ENCODE measurements around the gene SLC12A4. TPM values are rescaled to one million over a fixed set of nuclear protein-coding genes. Genes with fewer than 3 reads are reported as not detected.

The SLC12A4 gene
- total RNA-seq, 8 experiments from 2014 or later, result 5.0 to 54.9 (median 21.4) TPM

DNA sequence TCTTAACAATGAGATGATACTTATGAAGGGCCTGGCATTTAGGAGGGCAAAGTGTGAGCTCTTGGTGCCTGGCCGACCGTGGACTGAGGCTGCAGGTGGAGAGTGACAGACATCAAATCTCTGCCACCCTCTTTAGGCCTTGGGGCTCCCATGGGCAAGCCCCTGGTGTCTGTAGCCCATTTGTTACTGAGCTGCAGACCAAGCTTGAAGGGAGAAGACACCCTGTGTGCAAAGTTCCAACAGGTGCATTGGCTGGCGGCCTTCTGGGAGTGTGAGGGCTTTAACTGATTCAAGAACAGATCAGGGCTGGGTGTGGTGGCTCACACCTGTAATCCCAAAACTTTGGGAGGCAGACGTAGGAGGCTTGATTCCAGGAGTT lies 36.0 kb downstream of the SLC12A4 start:
- in situ Hi-C loops (cut with MboI; ENCODE audit: low pct_unique_long_range_greater_than_20kb in 2 of 9, low sequenced_read_pairs in 9 of 9, unreplicated experiment in 9 of 9), result no loop called here
- WGBS, 10 experiments, result 92 to 100% (median 97%) methylated on average over 1 to 4 of the region's 4 CpGs; no CpG with 5 or more reads in 5 of the 10 experiments

DNA sequence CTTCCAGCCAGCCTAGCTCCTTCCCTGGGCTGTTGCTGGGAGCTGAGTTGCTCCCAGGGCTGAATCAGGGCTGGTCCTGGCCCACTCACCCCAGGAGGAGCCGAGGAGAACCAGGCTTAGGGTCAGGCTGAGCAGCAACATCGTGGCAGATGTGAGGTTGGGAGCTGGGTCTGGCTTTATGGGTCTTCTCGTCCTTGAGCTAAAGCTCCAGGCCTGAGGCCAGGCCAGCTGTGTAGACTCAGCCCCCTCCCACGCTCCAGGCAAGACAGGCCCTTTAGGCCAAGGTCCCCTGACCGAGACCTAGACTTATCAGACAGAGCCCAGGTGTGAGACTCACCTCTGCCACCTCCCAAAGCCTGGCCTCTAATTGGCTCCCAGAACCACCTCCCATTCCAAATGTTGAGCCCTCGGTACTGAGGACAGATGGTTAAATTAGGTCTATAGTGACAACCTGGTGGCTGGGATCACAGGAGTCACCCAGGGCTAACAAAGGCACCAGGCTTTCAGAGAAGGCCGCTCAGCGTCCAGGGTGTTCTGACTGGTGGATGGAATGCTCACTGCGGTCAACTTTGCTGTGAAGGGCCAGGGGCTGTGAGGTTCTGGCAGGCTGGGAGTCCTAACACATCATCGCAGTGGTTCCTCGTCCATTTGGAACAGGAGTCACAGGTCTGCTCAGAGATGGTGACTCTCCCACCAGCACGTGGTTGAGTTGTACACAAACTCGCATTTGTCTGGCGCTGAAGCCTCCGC lies 36.5 kb downstream of the SLC12A4 start, which contains the start of gene CTRL:
CTRL (minus strand) TSS at position 151 of the 750 bp plus-strand sequence; CDS start at position 141, 10 bp downstream.
- no peak for ATAC-seq (replicated peaks in 6 of 8)
- in situ Hi-C loops (cut with MboI; ENCODE audit: low pct_unique_long_range_greater_than_20kb in 2 of 9, low sequenced_read_pairs in 9 of 9, unreplicated experiment in 9 of 9), result no loop called here
- peaks cover 4 to 10% of the 10 kb centered on the region in 2 donors for H3K4me1 ChIP-seq (replicated peaks in 1 of 2)
- WGBS, 10 experiments, result 67 to 100% (median 95%) methylated on average over 1 to 5 of the region's 15 CpGs; no CpG with 5 or more reads in 4 of the 10 experiments
- no peak within 1 kb of the TSS for H3K4me3 ChIP-seq
- H3K27ac ChIP-seq, result no peak within 1 kb of the TSS

More for the DNA sequence above, 36.0 kb downstream of the SLC12A4 start:
- H3K4me1 ChIP-seq (replicated peaks in 1 of 2), result peaks cover 7 to 14% of the 10 kb centered on the region in 2 donors
- H3K4me3 ChIP-seq, result no peak overlapping the region
- ATAC-seq (replicated peaks in 6 of 8), result no peak
- no peak overlapping the region for H3K27ac ChIP-seq

DNA sequence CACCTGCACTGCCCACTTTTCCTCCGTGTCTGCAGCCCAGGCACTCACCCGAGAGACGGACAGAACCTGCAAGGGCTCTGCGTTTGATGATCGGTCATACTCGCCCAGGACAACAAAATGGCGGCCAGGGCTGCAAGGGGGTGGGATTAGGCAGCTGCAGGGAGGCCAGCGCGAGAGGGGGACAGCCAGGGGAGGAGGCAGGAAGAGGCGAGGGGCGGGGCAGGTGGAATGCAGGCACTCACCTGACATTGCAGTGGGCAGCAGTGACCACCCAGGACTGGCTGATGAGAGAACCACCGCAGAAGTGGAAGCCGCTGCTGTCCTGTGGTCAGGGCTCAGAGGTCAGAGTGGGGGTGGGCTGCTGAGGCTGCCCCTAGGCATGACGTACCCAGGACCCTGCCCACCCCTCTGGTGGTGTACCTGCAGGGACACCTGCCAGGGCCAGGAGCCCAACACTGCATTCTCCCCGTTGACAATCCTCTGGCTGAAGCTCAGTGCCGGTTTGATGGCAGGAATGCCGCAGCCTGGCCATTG lies 37.7 kb downstream of the SLC12A4 start:
- ATAC-seq (replicated peaks in 6 of 8), result no peak

DNA sequence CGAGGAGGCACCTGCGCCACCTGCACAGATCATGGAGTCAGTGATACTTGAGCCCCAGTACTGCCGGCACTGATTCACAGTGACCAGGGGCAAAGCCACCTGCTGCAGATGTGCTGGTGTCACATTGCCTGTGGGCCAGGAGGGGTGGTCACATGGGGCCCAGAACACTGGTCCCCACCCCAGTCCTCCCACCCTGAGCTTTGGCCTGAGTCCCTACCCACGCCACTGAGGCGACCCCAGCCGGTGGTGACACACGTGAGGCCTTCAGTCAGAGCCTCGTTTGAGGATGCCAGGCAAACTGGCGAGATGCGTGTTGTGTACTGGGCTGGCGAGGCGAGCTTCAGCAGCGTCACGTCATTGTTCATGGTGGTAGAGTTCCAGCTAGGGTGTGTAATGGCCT lies 38.2 kb downstream of the SLC12A4 start:
- in situ Hi-C loops (cut with MboI; ENCODE audit: low pct_unique_long_range_greater_than_20kb in 2 of 9, low sequenced_read_pairs in 9 of 9, unreplicated experiment in 9 of 9), result no loop called here
- ATAC-seq (replicated peaks in 6 of 8), result no peak
- WGBS, 10 experiments, result 100% methylated on average over 1 of the region's 14 CpGs; no CpG with 5 or more reads in 9 of the 10 experiments
- H3K27ac ChIP-seq, result no peak overlapping the region
- H3K4me1 ChIP-seq (replicated peaks in 1 of 2), result peaks cover 3 to 8% of the 10 kb centered on the region in 2 donors
- no peak overlapping the region for H3K4me3 ChIP-seq

More for the DNA sequence above, 37.7 kb downstream of the SLC12A4 start:
- 93% methylated on average over 3 to 6 of the region's 17 CpGs; no CpG with 5 or more reads in 8 of the 10 experiments for WGBS, 10 experiments
- H3K4me1 ChIP-seq (replicated peaks in 1 of 2), result peaks cover 3 to 8% of the 10 kb centered on the region in 2 donors
- in situ Hi-C loops (cut with MboI; ENCODE audit: low pct_unique_long_range_greater_than_20kb in 2 of 9, low sequenced_read_pairs in 9 of 9, unreplicated experiment in 9 of 9), result no loop called here
- no peak overlapping the region for H3K27ac ChIP-seq
- H3K4me3 ChIP-seq, result no peak overlapping the region

DNA sequence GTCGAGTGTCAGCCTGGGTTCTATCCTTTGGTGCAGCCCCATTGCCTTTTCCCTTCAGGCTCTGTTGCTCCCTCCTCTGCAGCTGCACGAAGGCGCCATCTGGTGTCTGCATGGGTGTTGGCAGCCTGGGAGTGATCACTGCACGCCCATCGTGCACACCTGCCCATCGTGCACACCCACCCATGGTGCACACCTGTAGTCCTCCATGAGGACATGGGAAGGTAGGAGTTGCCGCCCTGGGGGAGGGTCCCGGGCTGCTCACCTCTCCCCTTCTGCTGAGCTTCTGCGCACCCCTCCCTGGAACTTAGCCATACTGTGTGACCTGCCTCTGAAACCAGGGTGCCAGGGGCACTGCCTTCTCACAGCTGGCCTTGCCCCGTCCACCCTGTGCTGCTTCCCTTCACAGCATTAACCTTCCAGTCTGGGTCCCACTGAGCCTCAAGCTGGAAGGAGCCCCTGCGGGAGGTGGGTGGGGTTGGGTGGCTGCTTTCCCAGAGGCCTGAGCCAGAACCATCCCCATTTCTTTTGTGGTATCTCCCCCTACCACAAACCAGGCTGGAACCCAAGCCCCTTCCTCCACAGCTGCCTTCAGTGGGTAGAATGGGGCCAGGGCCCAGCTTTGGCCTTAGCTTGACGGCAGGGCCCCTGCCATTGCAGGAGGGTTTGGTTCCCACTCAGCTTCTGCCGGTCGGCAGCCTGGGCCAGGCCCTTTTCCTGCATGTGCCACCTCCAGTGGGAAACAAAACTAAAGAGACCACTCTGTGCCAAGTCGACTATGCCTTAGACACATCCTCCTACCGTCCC lies 39.7 kb downstream of the SLC12A4 start:
- Histone ChIP-seq H3K4me1 (replicated peaks in 1 of 2) (no peaks in the 10 kb centered on the region), H3K4me3 (no peak overlapping the region), H3K27ac (no peak overlapping the region)
- peak; percentile 63 to 83 (median 70) for ATAC-seq (replicated peaks in 6 of 8)
- in situ Hi-C loops (cut with MboI; ENCODE audit: low pct_unique_long_range_greater_than_20kb in 2 of 9, low sequenced_read_pairs in 9 of 9, unreplicated experiment in 9 of 9), result no loop called here
- 0 to 82% (median 6%) methylated on average over 2 to 4 of the region's 16 CpGs; no CpG with 5 or more reads in 5 of the 10 experiments for WGBS, 10 experiments

DNA sequence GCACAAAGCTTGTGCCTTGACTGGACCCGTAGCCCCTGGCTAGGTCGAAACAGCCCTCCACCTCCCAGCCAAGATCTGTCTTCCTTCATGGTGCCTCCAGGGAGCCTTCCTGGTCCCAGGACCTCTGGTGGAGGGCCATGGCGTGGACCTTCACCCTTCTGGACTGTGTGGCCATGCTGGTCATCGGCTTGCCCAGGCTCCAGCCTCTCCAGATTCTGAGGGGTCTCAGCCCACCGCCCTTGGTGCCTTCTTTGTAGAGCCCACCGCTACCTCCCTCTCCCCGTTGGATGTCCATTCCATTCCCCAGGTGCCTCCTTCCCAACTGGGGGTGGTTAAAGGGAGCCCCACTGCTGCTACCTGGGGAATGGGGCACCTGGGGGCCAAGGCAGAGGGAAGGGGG lies 40.3 kb downstream of the SLC12A4 start:
- peak in 3 of 8 experiments; percentile 1 to 6 (median 5) for ATAC-seq (replicated peaks in 6 of 8)
- in situ Hi-C loops (cut with MboI; ENCODE audit: low pct_unique_long_range_greater_than_20kb in 2 of 9, low sequenced_read_pairs in 9 of 9, unreplicated experiment in 9 of 9), result no loop called here
- Histone ChIP-seq H3K27ac (no peak overlapping the region), H3K4me1 (replicated peaks in 1 of 2) (no peaks in the 10 kb centered on the region), H3K4me3 (no peak overlapping the region)
- WGBS, 10 experiments, result 7 to 84% methylated on average over 2 of the region's 7 CpGs; no CpG with 5 or more reads in 8 of the 10 experiments

DNA sequence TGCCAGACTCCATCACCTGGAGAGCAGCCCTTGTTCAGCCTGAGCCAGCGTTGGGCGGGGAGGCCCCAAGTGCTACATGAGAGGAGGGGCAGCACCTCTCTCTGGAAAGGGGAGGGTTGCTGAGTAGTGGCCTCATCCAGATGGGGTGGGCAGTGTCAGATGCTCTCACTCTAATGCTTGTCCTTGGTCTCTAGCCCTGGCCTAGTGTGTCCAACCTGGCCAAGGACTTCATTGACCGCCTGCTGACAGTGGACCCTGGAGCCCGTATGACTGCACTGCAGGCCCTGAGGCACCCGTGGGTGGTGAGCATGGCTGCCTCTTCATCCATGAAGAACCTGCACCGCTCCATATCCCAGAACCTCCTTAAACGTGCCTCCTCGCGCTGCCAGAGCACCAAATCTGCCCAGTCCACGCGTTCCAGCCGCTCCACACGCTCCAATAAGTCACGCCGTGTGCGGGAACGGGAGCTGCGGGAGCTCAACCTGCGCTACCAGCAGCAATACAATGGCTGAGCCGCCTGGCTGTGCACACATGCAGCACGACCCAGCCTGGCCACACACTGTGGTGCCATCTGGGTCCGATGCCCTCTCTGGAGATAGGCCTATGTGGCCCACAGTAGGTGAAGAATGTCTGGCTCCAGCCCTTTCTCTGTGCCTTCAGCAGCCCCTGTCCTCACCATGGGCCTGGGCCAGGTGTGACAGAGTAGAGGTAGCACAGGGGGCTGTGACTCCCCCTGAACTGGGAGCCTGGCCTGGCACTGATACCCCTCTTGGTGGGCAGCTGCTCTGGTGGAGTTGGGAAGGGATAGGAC lies 41.1 kb downstream of the SLC12A4 start:
- no peak overlapping the region for H3K27ac ChIP-seq
- in situ Hi-C loops (cut with MboI; ENCODE audit: low pct_unique_long_range_greater_than_20kb in 2 of 9, low sequenced_read_pairs in 9 of 9, unreplicated experiment in 9 of 9), result no loop called here
- no peak for ATAC-seq (replicated peaks in 6 of 8)

DNA sequence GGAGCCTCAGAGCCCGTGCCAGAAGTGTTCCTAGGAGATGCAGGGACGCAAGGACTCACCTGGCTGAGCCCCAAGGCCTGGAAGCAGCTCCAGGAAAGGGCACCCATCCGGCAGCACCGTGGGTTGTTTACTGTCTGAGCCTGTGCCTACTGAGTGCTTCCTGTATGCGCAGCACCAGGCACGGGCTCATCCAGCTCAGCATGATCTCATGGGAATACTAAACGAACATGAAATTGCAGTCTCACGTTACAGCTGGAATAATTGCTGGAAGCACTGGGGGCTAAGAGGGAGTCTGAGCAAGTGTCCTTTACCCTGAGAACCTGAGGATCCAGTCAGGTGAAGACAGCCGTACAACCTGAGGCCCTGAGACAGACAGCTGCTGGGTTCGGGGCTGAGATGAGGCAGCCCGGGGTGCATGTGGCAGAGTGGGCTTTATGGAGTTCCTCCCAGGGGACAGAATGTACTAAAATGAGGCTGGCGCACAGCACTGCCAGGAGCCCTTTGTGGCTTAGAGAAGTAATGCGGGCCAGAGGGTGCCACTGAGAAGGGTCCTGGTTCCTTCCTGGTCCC lies 42.2 kb downstream of the SLC12A4 start:
- in situ Hi-C loops (cut with MboI; ENCODE audit: low pct_unique_long_range_greater_than_20kb in 2 of 9, low sequenced_read_pairs in 9 of 9, unreplicated experiment in 9 of 9), result no loop called here
- peak in 6 of 8 experiments; percentile 8 to 62 (median 31) for ATAC-seq (replicated peaks in 6 of 8)
- Histone ChIP-seq H3K4me3 (no peak overlapping the region), H3K4me1 (replicated peaks in 1 of 2) (no peaks in the 10 kb centered on the region), H3K27ac (no peak overlapping the region)
- WGBS, 10 experiments, result 17 to 100% (median 69%) methylated on average over 1 to 4 of the region's 13 CpGs; no CpG with 5 or more reads in 1 of the 10 experiments

More for the DNA sequence above, 41.1 kb downstream of the SLC12A4 start:
- no peaks in the 10 kb centered on the region for H3K4me1 ChIP-seq (replicated peaks in 1 of 2)
- 80 to 100% (median 88%) methylated on average over 2 to 4 of the region's 22 CpGs; no CpG with 5 or more reads in 5 of the 10 experiments for WGBS, 10 experiments
- H3K4me3 ChIP-seq, result no peak overlapping the region

DNA sequence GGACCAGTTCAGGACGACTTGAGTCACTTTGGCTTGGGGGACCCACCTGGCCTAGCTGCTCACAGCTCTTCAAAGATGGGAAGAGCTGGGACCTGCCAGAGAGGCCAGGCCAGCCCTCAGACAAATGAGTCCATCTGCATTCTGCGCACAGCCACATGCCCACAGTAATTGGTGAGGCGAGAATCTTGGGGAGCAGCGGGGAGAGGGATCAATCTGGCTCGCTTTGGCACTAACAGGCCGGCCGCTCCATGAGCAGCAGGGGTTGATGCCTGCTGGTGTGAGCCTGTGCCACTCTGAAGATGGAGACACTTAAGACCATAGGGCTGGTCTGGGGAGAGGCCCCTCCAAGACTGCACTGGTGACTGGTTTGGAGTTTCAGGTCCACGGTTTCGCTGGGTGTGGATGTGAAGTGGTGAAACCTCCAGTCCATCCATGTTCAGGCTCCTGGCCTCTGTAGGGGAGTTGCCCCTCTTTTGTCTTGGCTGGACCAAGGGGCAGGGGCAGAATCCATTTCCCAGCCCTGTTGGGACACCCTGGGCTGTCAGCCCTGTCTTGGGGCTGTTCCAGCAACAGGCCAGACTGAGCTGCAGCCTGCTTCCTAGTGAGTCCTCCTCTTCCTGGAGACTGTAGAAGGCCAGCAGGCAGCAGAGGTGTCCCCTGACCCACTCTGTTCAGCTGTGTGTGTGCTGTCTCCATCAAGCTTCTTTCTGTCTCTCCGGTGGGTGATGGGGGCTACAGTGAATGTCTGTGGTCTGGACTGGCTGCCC lies 44.1 kb downstream of the SLC12A4 start:
- in situ Hi-C loops (cut with MboI; ENCODE audit: low pct_unique_long_range_greater_than_20kb in 2 of 9, low sequenced_read_pairs in 9 of 9, unreplicated experiment in 9 of 9), result no loop called here
- Histone ChIP-seq H3K4me3 (no peak overlapping the region), H3K27ac (no peak overlapping the region), H3K4me1 (replicated peaks in 1 of 2) (peaks cover 0 to 2% of the 10 kb centered on the region in 2 donors)
- 80 to 100% (median 93%) methylated on average over 1 to 5 of the region's 10 CpGs; no CpG with 5 or more reads in 4 of the 10 experiments for WGBS, 10 experiments
- ATAC-seq (replicated peaks in 6 of 8), result no peak

DNA sequence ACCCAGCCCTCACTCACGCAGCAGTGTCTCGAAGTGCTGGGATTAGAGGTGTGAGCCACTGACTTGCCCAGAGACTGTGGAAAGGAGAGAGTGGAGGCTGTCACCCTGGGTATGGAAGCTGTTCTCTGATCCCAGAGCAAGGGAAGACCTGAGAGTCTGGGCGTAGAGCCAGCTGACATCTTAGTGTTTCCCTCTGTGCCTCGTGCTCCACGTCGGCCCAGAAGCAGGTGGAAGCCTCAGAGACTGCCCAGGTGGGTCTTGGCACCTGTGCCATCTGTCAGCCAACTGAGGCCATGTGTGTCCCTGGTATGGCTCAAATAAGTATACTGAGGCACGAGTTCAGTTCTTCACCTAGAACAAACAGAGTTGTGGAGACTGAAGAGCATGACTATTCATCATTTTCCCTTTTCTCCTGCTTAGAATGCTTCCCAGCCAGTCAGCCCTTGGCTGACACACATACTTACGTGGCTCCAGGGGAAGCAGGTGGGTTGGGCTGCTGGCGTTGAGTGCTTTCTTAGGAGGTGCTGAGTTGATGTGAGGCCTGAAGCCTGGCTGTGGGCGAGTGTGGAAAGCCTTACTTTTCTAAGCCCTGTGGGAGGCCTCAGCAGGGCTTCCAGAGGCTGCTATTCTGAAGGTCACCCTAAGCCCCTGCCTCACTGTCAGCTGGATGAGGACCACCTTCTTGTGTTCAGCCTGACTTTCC lies 44.9 kb downstream of the SLC12A4 start:
- H3K4me3 ChIP-seq, result no peak overlapping the region
- peak in 1 of 8 experiments; percentile 21 for ATAC-seq (replicated peaks in 6 of 8)
- H3K27ac ChIP-seq, result no peak overlapping the region
- peaks cover 0 to 2% of the 10 kb centered on the region in 2 donors for H3K4me1 ChIP-seq (replicated peaks in 1 of 2)
- in situ Hi-C loops (cut with MboI; ENCODE audit: low pct_unique_long_range_greater_than_20kb in 2 of 9, low sequenced_read_pairs in 9 of 9, unreplicated experiment in 9 of 9), result no loop called here
- WGBS, 10 experiments, result 88 to 100% (median 100%) methylated on average over 1 to 4 of the region's 10 CpGs; no CpG with 5 or more reads in 5 of the 10 experiments

DNA sequence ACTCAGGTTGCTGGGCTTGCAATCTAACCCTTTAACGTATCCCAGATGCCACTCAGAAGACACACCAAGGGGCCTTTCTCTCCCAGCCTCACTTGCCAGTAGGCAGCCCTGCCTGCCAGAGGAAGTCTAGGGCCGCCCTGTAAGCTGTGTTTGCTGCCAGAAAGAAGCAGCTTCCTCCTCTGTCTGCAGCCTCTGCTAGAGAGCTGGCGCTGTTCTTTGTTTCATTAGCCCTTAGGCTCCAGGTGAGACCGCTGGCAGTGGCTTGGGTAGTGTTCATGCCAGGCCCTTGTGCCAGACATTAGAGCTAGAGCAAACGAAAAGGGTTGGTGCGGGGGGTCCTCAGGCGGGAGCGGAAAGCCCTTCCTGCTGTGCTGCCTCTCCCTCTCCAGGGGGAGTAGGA lies 45.7 kb downstream of the SLC12A4 start:
- in situ Hi-C loops (cut with MboI; ENCODE audit: low pct_unique_long_range_greater_than_20kb in 2 of 9, low sequenced_read_pairs in 9 of 9, unreplicated experiment in 9 of 9), result no loop called here

More for the DNA sequence above, 45.7 kb downstream of the SLC12A4 start:
- Histone ChIP-seq H3K4me3 (no peak overlapping the region), H3K4me1 (replicated peaks in 1 of 2) (peaks cover 0 to 2% of the 10 kb centered on the region in 2 donors), H3K27ac (no peak overlapping the region)
- no peak for ATAC-seq (replicated peaks in 6 of 8)
- 0 to 100% (median 90%) methylated on average over 1 to 5 of the region's 8 CpGs; no CpG with 5 or more reads in 3 of the 10 experiments for WGBS, 10 experiments
